Measurements from ENCODE around the gene WFDC9.

DNA sequence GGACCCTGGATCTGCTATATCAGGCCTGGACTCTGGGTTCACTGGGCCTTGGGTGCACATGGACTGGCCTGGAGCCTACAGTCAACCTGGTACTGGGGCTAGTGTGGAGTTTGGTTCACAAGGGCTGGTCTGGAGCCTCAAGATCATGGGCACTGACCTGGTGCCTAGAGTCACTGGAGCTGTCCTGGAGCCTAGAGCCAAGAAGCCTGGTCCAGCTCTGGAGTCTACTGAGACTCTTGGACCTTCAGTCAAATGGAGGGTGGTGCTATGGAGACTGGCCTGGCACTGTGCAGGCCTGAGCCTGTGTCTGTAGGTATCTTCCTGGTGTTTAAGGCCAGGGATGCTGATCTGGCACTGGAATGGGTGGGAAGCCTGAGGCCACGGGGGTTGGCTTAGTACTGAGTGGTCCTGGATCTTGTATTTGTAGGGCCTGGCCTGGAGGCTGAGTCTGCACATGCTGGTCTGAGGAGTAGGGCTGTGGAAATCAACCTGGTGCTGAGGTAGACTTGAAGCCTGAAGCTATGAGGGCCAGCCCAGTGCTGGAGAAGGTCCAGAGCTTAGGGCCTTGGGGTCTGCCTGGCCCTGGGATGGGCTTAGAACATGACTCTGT, 16.5 kb upstream of the WFDC9 start:
- TF ChIP-seq, protein P1, sequence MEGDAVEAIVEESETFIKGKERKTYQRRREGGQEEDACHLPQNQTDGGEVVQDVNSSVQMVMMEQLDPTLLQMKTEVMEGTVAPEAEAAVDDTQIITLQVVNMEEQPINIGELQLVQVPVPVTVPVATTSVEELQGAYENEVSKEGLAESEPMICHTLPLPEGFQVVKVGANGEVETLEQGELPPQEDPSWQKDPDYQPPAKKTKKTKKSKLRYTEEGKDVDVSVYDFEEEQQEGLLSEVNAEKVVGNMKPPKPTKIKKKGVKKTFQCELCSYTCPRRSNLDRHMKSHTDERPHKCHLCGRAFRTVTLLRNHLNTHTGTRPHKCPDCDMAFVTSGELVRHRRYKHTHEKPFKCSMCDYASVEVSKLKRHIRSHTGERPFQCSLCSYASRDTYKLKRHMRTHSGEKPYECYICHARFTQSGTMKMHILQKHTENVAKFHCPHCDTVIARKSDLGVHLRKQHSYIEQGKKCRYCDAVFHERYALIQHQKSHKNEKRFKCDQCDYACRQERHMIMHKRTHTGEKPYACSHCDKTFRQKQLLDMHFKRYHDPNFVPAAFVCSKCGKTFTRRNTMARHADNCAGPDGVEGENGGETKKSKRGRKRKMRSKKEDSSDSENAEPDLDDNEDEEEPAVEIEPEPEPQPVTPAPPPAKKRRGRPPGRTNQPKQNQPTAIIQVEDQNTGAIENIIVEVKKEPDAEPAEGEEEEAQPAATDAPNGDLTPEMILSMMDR (IDR thresholded peaks at IDR 0.05): no peak
- no peak for TF ChIP-seq ZFX (IDR thresholded peaks at IDR 0.05; ENCODE audit: borderline replicate concordance)
